NK-92 treated with Interleukin-12 subunit alpha and Interleukin-12 subunit beta, amount 100 ng/mL, for 24 hours (cell line): ENCODE measurements around the gene ITPKB.

Experiments
- DNase-seq: peaks from one replicate; lab custom pipeline; 2025; lab: John Stamatoyannopoulos, UW

Gene ITPKB

GRCh38 chr1:226637147-226637935, 101.7 kb downstream of the ITPKB start:
- no peak for DNase-seq

DNA sequence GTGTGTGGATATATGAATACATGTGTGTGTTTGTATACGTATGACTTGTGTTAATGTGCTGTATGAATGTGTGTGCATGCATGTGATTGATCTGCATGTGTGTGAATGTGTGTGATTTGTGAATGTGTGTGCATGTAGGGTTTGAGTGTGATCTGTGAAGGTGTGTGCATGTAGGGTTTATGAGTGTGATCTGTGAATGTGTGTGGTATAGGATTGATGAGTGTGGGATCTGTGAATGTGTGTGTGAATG, 102.3 kb downstream of the ITPKB start:
- no peak for DNase-seq

- no peak for DNase-seq
Observed at GRCh38 chr1:226635456-226635941, 103.6 kb downstream of the ITPKB start.

DNA sequence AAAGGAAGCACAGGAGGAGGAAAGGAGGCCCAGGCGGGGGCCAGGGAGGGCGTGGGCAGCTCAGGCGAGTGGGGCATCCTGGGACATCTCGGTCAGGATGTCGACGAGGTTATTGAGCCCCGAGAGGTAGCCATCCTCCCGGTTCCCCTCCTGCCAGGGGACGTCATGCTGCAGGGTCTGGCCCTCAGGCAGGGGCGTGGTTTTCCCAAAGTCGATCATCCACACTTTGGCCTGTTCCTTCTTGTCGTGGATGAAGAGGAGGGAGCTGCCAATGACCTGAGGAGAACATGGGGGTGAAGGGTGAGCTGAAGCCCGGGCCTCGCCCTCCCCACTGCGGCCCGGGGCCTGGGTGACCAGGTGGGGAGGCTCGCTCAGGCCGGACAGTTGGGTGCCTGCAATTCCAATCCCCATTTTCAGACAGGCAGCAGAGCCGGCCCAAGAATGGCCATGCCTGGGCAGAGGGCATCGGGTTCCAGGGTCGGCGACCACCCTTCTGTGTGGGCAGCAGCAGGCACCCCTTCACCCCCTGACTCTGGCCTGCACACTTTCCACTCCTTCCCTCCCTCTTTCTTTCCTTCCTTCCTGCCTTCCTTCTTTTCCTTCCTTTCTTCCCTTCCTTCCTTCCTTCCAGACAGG, 104.4 kb downstream of the ITPKB start:
- no peak for DNase-seq

DNA sequence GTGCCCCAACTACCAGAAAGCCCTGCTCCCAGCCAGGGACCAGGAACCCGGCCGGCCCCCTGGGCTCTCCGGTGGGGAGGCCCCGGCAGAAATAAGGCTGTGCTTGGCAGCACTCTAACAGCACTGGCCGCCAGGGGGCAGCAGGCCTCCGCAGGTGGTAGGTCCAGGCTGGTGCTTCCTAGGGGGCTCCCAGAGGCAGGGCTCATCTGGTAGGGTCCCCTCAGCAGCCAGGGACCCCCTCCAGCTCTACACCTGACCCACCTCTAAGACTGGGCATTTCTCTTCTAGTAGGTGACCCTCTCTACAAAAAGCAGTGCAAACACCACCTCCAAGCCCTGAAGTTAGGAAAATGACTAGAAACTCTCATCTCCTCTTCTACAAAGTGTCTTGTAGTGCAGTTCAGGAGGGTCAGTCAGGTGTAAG, 104.9 kb downstream of the ITPKB start:
- peak; percentile 51 for DNase-seq

- no peak for DNase-seq
Observed at GRCh38 chr1:226633541-226634165, 105.4 kb downstream of the ITPKB start.

GRCh38 chr1:226632922-226633351, 106.1 kb downstream of the ITPKB start:
- no peak for DNase-seq

DNA sequence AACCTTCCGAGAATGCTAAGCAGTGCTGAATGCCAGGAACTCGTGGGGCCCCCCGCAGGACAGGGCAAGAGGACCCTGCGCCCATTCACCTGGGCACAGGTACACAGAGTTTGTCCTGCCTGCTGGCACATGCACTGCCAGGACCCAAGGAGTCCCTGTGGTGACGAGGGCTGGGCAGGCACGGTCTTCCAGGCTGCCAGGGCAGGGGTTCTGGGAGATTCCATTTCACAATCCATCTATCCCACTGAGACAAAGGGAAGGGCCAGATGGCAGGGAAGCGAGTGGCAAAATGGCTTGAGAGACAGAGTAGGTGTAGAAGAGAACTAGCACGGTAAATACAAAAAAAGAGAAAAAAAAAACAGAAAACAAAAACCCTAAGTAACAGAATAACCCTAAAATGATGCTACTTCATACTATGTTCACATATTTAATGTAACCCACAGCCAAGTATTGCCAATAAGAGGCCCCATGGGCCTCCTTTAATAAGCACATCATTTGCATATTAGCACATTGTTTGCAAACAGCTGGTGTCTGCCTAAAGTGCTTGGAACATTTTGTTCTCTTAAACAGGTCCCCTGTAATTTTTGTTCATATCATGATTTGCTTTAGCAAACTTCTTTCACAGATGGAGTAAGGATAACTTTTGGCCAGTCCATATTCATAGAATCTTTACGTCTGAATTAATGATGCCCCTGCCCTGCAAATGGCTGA, 106.8 kb downstream of the ITPKB start:
- DNase-seq = no peak

DNA sequence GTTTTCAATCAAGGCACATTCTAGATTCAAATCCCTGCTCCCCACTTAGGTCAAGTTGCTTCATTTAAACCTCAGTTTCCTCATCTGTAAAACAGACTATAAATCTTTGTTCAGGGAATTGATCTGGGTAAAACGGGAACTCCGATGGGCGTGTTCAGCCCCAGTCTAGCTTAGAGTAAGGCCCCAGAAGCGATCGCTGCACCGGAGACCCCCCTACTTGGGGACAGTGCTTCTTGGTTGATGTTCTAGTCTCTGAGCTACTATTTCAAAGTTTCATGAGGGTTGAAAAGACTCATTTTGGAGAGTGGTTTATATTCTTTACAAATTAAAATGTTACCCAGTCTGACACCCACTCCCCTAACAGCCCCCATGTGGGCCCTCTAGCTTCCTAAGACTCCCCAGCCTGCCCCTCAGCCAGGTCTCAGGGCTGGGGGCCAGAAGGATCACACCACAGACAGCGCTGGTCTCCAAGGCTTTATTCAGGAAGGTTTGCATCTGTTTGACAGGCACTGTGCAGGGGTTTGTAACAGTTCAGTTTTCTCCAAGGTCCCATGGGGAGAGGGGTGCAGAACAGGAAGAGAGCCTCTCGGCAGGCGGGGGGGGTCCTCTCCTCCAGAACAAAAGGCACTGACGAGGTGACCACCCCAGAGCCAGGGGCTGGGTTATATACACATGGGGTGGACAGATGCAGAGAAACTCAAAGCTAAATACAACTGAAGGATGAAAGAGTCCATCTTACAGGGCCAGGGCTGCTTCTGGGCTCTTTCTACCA, 107.7 kb downstream of the ITPKB start:
- no peak for DNase-seq

DNA sequence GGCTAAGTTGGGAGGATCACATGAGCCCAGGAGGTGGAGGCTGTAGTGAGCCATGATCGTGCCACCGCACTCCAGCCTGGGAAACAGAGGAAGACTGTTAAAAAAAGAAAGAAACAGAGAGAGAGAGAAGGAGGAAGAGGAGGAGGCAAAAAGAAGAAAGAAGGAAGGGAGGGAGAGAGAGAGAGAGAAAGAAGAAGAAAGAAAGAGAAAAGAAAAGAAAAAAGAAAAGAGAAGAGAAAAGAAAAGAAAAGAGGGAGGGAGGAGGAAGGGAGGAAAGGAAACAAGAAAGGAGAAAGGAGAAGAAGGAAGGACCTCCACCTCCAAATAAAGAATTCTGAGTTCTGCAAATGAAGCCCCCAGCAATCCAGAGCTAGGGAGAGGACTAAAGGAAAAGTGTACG, 108.5 kb downstream of the ITPKB start:
- no peak for DNase-seq

DNA sequence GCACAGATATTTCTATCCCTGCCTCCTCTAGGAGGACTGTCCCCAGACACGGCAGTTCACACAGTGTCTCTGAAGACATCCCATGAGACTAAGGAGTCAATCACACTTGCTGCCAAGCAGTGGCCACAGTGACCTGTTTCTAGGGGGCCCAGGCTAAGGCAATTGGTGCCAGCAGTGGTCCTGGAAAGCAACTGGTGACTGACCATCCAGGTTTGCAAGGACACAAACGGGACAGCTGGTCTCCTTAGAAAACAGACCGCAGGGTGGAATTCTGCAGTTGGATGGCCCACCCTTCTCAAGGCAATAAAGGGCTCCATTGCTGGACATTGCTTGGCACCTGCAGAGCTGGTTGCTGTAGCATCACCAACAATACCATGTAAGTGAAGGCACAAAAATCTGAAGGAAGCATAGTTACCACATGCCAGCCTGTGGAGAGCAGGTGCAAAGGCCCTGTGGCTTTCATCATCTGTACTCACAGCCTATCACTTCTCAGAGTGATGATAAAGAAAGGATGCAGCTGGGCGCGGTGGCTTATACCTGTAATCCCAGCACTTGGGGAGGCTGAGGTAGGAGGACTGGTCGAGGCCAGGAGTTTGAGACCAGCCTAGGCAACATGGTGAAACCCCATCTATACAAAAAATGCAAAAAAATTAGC, 109.1 kb downstream of the ITPKB start:
- DNase-seq = no peak

DNA sequence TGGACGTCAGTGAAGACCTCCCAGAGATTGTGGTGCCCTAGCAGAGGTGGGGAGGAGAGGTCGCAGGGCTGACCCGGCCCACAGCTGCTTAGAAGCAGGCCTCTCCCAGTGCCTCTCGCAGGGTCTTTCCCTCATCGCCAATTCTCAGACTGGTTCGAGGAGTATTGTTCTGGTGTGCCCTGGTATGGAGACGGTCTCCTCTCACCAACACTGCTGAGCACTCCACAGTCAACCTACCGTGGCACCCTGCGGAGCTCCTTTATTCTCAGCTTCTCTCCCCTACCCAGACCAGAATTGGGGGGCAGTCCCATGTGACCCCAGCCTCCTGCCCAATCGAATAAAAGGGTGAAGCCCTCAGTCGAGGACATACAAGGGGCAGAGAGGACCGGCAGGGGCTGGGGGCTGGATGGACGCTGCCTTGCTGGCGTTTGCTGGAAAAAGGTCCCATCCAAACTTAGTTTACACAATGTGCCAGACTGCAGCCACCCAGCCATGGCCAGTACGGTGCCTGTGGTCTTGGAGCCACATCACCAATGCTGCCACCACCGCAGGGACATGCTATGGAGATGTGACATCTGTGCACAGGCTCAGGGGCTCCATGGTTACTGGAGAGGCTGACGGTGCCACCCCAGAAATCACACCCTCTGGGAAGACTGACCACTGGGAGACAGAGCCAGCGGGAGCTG, 109.7 kb downstream of the ITPKB start:
- DNase-seq = no peak

DNA sequence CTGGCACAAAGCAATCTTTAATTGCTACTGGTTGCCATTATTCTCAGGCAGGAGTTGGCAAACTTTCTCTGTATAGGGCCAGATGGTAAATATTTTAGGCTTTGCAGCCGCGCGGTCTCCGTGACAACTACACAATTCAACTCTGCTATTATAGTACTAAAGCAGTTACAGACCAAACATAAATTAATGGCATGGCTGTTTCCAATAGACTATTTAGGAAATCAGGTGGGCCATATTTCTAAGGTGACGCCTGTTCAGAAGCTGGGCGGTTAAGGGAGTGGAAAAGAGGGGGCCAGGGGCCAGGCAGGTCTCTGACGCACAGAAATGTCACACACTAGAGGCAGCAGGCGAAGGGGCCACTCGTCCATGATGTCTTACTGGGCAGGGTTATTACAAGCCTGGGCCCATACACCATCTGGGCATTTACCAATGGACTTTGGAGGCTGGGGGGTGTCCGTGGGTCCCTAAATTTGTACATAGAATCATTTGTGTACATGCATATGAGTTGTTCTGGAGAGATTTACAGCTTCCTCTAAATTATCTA, 110.4 kb downstream of the ITPKB start:
- DNase-seq = no peak

GRCh38 chr1:226627924-226628611, 111.0 kb downstream of the ITPKB start:
- DNase-seq = no peak

- no peak for DNase-seq
Observed at GRCh38 chr1:226627050-226627755, 111.9 kb downstream of the ITPKB start.

DNA sequence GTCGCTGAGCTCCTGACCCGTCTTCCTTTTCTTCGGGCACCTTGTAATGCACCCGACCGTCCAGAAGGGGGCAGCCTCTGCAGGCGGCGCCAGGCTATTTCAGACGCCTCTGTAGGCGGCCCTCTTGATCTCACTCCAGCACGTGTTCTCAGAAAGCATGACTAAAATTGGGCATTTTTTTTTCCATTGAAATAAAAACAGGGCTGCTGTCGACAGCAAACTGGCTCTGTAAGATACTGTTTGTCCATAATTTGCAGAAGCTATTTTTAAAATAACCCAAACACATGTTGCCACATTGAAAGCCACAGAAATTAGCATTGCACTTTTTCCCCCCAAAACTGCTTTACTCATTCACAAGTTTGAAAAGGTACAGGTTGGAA, 112.5 kb downstream of the ITPKB start:
- peak; percentile 50 for DNase-seq

- no peak for DNase-seq
Observed at GRCh38 chr1:226625832-226626576, 113.1 kb downstream of the ITPKB start.

DNA sequence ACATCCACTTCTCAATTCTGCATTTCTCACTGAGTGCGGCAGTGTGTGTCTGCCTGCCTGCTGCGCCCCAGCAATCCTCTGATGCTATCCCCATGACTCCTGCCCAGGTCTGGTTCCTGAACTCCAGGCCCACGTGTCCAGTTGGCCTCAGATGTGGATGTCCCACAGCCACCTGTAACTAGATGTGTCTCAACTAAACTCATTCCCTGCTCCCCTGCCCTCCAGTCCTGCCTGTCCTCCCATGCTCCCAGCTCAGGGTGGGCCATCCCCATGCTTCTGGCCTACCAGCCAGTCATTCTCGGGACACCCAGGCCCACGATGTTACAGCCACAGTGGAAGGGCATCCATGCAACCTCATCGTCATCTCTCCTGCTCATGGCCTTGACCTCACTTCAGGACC, 113.8 kb downstream of the ITPKB start:
- no peak for DNase-seq

GRCh38 chr1:226624526-226624925, 114.6 kb downstream of the ITPKB start:
- DNase-seq = no peak
